ENCODE measurements around the gene PRPH2.
"Not testable (repeated sequence)": the region's sequence is repeated elsewhere in the genome, so short reads cannot be mapped to it uniquely, and the experiment has no call there.

PRPH2 gene

DNA sequence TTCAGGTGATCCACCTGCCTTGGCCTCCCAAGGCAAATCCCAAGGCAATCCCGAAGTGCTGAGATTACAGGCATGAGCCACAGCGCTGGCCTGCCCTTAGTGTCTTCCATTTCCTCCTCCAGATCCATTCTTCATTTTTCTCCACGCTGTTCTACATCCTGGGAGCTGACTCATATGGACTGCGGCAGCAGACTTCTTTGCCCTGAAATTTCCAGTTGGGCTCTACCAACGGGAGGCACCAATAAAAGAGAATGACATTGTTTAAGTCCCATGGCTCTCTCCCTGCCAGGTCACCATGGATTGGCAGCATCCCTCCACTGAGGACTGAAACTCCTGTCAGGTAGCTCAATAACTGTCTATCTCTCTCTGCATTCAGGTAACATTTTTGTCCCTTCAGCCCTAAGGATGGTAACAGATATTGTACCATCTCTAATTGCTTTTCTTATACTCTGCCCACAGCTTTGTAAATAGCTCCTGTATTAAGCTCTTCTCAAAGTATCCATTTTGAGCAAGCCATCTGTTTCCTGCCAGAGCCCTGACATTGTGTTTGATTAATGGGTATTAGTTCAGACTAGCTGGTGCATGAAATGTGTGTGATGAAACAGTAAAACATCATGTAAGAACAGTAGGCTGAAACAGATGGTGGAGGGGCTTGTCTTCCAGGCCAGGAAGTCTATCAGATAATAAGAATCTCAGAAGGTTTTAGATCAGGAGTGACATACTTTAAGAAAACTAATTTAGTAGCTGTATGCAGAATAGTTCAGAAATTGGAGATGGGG lies 19.9 kb upstream of the PRPH2 start:
- in situ Hi-C loops (cut with HindIII; ENCODE audit: low sequenced_read_pairs) = loop anchor here (10.0 kb wide), 1 partner anchor 48 kb away; no protein-coding TSS in a partner anchor

DNA sequence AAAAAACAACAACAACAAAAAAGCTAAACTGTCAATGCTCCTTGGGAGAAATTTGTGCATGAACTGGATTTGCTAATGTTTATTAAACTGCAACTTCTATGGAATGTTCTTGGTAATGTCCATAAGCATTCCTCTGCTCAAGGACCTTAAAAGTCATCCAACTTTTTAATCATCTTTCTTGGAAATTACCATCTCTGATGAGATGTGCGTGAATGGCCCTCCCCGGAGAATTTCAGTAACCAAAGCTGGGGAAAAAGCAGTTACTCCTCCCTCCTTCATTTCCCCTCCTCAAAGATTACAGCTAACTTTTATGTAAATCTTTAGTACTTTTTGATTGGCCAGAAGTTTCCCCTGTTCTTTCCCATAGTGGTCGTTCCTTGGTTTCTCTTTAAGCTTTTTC lies 18.3 kb upstream of the PRPH2 start:
- in situ Hi-C loops (cut with HindIII; ENCODE audit: low sequenced_read_pairs) = loop anchor here (10.0 kb wide), 1 partner anchor 46 kb away; no protein-coding TSS in a partner anchor

DNA sequence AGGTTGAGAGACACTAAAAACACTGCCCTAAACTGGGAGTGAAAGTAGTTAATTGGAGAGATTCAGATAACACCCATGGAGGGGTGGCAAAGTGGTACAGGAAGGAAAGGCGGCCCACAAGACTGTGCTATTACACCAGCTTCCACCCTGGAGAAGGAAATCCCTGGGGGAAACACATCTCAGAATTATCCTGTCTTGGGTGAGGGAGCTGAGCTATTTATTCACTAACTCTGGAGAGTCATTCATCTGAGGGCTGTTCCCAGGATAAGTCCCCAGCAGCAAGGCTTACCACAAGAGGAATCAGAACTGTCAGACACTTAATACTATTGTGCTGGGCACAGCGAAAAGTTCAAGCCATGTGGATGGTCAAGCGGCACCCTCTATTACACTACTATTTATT lies 13.6 kb upstream of the PRPH2 start:
- in situ Hi-C loops (cut with HindIII; ENCODE audit: low sequenced_read_pairs) = no loop called here

DNA sequence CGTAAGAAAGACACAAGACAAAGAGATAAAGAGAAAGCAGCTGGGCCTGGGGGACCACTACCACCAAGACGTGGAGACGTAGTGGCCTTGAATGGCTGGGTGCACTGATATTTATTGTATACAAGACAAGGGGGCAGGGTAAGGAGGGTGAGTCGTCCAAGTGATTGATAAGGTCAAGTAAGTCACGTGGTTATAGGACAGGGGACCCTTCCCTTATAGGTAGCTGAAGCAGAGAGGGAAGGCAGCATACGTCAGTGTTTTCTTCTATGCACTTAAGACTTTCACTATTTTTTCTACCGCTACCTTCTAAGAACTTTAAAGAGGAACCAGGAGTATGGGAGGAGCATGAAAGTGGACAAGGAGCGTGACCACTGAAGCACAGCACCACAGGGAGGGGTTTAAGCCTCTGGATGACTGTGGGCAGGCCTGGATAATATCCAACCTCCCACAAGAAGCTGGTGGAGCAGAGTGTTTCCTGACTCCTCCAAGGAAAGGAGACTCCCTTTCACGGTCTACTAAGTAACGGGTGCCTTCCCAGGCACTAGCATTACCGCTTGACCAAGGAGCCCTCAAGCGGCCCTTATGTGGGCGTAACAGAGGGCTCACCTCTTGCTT lies 11.6 kb upstream of the PRPH2 start:
- in situ Hi-C loops (cut with HindIII; ENCODE audit: low sequenced_read_pairs) = not testable (repeated sequence)

DNA sequence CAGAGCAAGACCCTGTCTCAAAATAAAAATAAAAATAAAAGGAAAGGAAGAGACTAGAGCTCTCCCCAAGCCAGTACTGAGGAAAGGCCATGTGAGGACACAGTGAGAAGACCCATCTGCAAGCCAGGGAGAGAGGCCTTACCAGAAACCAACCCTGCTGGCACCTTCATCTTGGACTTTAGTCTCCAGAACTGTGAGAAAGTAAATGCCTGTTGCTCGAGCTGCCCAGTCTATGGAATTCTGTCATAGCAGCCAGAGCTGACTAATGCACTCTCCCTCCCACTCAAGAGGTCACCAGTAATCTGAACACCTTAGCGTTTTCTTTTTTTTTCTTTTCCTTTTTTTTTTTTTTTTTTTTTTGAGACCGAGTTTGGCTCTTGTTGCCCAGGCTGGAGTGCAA lies 7.3 kb upstream of the PRPH2 start:
- in situ Hi-C loops (cut with HindIII; ENCODE audit: low sequenced_read_pairs) = no loop called here

DNA sequence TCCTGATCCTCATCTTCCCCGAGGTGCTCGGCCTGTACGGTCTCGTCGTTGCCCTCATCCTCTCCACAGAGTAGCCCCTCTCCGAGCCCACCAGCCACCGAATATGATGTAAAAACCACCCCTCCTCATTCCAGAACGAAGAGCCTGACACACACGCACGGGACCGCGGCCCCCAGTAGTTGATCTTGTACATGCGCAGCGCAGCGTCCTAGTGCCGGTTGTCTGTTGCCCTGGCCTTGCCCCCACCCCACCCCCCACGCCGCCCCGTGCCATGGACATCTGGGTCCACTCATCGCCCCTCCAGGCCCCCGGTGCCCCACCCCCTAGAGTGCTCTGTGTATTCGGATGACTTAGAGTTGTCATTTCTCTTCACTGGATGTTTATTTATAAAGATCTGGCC lies 5.2 kb upstream of the PRPH2 start:
- in situ Hi-C loops (cut with HindIII; ENCODE audit: low sequenced_read_pairs) = no loop called here

DNA sequence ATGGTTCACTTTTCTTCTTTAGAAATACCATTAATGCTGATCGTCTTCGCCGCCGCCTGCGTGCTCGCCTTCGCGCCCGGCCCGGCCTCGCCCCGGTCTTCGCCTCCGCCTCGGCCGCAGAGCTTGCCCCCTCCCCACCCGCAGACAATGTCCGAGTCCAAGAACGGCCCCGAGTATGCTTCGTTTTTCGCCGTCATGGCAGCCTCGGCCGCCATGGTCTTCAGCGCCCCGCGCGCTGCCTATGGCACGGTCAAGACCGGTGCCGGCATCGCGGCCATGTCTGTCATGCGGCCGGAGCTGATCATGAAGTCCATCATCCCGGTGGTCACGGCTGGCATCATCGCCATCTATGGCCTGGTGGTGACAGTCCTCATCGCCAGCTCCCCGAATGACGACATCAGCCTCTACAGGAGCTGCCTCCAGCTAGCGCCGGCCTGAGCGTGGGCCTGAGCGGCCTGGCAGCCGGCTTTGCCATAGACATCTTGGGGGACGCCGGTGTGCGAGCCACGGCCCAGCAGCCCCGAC lies 4.8 kb upstream of the PRPH2 start:
- in situ Hi-C loops (cut with HindIII; ENCODE audit: low sequenced_read_pairs) = no loop called here

DNA sequence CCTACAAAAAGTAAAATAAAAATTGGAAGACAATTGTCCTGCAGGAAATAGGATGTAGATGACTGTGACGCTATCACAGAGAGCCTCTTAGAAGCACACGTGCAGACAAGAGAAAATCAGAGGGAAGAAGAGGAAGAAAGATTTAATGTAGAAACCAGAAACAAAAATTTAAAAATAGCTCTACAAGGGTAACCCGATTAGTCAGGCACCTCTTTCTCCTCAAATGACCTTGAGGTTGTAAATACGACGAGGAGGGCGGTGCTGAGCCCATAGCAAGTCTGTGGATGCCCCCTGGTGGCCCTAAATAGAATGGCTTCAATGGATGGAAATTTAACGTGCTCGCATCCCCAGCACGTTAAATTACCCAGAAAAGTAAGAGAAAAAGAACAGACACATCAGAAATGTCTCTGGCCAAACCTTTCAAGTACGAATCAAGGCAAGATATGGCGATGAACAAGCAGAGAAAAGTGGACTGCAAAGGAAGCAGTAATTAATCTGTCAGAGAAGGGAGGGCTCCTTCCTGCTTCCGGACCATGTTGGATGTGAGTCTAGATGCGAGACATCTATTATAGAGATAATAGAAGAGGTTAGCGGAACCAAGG lies 4.2 kb upstream of the PRPH2 start:
- in situ Hi-C loops (cut with HindIII; ENCODE audit: low sequenced_read_pairs) = no loop called here

DNA sequence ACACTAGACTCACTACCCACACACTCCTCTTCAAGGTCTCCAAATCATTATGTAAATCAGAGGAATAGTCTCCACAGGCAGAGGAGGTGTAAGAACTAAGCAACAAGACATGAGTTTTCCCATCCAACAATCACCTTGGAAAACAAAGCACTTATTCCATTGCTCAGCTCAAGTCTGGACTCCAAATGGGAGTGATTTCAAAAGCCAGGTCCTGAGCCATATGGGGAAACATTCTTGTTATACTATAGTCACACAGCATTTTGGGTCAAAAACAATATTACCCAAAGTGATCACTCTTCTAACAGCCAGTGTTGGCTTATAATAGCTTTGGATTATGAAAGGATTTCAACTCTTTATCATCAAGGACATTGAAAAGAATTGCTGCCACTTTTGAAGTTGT lies 3.6 kb upstream of the PRPH2 start:
- in situ Hi-C loops (cut with HindIII; ENCODE audit: low sequenced_read_pairs) = no loop called here

DNA sequence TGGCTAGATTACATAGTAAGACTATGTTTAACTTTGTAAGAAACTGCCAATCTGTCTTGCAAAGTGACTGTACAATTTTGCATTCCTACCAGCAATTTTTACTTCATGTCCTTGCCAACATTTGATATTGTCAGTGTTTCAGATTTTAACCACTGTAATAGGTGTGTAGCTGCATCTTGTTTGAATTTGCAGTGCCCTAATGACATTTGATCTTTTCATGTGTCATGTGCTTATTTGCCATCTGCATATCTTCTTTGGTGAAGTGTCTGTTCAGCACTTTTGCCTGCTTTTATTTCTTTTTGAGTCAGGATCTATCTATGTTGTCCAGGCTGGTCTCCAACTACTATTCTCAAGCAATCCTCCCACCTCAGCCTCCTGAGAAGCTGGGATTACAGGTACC lies 2.4 kb upstream of the PRPH2 start:
- in situ Hi-C loops (cut with HindIII; ENCODE audit: low sequenced_read_pairs) = no loop called here

DNA sequence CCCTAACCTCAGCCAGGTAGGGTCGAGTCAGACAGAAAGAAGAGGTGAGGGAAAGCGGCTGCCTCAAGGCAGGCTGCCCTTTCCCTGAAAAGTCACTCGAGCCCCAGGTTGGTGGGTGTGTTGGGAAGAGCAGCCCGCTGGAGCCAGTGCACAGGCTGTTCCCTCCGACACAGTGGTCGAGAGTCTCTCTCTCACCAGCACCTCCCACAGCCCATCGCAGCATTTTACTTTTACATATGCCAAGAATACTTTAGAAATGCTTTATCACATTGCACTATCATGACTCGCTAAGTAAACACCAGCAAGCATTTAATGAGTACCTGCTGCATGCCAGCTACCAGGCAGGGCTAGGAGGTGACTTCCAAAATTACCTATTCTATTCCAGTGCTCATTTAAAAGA lies 1.7 kb downstream of the PRPH2 start:
- in situ Hi-C loops (cut with HindIII; ENCODE audit: low sequenced_read_pairs) = no loop called here

DNA sequence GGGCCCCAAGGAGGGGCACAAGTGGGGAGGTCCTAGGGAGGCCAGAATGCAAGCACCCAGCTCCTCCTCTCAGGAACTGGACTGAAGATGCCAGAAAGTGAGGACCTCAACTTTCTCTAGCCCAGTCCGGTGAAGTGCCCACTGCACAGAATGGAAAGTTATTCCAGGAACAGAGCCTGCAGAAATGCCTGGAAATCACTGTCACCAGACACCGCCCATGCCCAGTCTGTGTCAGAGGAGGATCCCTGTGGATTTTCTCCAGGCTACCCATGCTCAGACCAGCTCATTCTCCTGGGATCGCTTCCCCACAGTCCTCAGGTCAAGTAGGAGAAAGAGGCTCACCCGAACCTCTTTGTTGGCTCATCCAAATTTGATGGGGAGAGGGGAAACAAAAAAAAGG lies 6.5 kb downstream of the PRPH2 start:
- in situ Hi-C loops (cut with HindIII; ENCODE audit: low sequenced_read_pairs) = no loop called here

DNA sequence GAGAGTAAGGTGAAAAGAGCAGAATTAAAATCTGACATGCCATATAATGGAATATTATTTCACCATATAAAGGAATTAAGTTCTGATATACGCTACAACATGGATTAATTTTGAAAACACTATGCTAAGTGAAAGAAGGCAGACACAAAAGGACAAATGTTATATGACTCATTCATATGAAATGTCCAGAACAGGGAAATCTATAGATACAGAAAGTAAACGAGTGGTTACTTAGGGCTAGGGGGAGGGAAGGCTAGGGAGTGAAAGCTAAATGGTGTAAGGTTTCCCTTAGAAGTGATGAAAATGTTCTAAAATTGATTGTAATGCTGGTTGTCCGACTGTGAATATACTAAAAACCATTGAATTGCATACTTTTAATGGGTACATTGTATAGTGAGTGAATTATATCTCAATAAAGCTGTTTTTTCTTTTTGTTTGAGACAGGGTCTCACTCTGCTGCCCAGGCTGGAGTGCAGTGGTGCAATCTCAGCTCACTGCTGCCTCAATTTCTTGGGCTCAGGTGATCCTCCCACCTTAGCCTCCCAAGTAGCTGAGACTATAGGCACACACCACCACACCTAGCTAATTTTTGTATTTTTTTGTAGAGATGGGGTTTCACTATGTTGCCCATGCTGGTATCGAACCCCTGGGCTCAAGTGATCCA lies 8.2 kb downstream of the PRPH2 start:
- in situ Hi-C loops (cut with HindIII; ENCODE audit: low sequenced_read_pairs) = no loop called here

DNA sequence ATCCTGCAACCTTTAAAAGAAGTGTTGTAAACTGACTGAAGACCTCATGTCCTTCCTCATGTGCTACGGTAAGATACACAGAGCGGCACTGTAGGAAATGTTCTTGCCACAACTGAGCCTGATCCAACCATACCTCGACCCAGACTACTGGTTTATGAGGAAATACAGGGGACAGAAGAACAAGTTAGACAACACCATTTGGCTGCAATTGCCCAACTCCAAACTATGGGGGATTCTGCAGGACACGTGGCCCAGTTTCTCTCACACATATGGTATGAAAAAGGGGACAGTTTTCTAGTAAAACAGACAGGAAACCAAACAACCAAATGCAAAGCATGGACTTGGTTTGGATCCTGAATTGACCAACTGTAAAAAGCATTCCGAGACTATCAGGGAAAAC lies 10.5 kb downstream of the PRPH2 start:
- in situ Hi-C loops (cut with HindIII; ENCODE audit: low sequenced_read_pairs) = no loop called here

DNA sequence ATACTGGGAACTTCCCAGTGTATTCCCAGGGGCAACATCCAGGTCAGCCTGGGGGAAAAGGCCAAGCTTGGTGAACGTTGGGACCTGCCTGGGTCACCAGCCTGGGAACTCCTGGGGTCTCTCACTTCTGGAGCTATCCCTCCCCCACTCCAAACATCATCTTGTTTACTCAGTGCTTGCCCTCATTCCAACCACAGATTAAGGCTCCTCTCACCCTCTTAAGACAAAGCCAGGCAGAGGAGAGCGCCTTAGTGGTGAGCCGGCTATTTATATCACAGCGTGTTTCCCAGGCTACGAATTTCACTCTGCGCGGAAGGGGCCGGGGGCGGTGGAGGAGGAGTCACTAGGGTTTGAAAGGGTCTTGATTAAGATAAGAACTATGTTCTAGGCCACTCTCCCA lies 12.1 kb downstream of the PRPH2 start:
- in situ Hi-C loops (cut with HindIII; ENCODE audit: low sequenced_read_pairs) = no loop called here

DNA sequence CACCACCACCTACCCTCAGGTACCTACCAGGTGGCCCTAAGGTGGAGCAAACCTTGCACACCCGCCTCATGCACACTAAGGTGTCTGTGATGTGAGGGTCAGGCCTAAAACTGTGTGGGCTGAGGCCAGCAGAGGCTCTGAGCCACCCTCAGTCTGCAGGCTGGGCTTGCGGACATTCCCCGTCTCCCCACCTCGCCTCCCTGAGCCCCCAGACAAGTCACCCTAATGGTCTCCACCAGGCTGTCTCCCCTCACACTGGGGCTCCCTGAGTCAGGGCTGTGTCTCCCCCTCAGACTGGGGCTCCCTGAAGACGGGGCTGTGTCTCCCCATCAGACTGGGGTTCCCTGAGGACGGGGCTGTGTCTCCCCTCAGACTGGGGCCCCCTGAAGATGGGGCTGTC lies 12.5 kb downstream of the PRPH2 start:
- in situ Hi-C loops (cut with HindIII; ENCODE audit: low sequenced_read_pairs) = no loop called here

DNA sequence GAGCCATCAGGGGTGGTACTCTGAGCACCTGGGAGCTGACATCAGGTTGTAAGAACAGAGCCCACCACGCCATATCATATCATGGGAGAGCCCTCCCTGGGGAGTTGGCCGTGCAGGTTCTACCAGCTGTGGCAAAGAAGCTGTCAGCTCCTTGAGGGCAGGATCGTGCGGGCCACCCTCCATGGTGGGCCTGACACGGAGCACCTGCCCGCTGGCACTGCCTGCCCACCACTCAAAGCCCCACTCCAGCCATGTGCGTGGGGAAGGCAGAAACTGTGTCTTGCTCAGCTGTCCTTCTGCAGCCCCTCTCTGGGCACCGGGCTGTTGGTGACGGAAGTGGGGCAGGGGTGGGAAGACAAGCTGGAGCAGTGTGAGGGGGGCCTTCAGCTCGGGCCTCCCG lies 14.3 kb downstream of the PRPH2 start:
- in situ Hi-C loops (cut with HindIII; ENCODE audit: low sequenced_read_pairs) = no loop called here

DNA sequence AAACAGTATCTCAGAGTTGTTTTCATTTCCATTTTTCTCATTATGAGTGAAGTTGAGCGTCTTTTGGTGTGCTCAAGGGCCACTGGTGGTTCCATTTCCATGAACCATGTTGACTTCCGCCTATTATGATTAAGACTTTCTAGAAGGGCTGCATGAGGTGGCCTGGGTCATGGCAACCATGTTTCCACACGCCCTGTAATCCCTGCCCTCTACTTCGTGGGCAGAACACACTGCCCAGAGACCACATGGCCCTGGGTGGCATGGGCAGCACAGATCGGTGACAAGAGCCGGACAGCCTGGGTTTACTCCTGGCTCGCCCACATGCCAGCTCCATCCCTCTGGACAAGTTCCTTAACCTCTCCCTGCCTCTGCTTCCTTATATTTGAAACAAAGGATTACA lies 14.8 kb downstream of the PRPH2 start:
- in situ Hi-C loops (cut with HindIII; ENCODE audit: low sequenced_read_pairs) = no loop called here

DNA sequence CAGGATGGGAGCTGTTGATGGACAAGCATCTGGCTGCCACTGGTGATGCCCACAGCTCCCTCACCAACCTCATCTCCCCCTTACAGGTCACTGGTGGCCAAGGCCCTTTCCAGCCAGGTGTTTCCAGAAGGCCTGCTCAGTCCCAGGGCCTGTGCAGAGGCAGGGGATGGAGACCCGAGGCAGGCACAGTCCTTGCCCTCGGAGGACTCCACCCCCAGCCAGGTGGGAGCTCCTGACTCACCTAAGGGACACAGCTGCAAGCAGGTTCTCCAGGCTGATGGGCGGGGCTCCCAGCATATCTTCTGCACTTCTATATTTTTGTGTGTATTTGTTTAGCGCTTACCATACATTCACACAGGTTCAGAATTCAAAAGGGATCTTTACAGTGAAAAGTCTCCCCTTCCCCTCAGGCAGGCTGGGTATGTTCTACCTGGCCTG lies 17.4 kb downstream of the PRPH2 start:
- in situ Hi-C loops (cut with HindIII; ENCODE audit: low sequenced_read_pairs) = no loop called here

DNA sequence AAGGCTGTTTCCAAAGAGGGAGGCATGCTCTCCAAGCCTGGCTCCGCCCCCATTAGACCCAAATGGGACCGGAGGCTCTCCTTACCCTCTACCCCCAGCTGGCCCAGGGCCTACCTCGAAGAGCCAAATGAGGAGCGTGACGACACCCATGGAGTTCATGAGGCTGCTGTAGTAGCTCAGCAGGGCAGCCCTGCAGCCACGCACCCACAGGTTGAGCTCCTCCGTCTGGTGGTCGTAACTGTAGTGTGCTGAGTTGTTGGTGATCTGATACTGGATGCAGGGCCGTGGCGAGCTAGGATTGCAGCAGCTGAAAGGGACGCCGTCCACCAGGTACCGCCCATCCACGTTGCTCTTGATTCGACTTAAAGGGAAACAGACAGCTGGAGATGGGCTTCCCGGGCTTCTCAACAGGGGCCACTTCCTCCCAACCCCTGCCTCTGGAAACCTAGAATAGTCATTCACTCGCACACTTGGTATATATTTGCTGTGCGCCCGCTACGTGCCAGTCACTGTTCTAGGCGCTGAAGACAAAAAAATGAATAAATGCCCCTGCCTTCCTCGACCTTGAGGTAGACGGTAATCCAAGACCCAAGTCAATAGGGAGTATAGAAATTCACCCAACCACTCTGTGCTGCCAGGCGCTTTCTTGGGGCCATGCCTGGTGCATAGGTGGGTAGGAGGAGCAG lies 18.0 kb downstream of the PRPH2 start:
- in situ Hi-C loops (cut with HindIII; ENCODE audit: low sequenced_read_pairs) = no loop called here

DNA sequence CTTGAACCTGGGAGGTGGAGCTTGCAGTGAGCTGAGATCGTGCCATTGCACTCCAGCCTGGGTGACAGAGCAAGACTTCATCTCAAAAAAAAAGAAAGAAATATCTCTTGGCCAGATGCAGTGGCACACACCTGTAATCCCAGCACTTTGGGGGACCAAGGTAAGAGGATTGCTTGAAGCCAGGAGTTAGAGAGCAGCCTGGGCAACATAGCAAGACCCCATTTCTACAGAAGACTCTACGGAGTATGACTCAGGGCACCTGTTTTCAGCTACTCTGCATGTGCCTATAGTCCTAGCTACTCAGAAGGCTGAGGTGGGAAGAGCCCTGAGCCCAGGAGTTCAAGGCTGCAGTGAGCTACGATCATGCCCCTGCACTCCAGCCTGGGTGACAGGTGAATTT lies 19.6 kb downstream of the PRPH2 start:
- in situ Hi-C loops (cut with HindIII; ENCODE audit: low sequenced_read_pairs) = not testable (repeated sequence)

All from DLD1 (cell line).